ENCODE data around the gene IFIT1.

DNA sequence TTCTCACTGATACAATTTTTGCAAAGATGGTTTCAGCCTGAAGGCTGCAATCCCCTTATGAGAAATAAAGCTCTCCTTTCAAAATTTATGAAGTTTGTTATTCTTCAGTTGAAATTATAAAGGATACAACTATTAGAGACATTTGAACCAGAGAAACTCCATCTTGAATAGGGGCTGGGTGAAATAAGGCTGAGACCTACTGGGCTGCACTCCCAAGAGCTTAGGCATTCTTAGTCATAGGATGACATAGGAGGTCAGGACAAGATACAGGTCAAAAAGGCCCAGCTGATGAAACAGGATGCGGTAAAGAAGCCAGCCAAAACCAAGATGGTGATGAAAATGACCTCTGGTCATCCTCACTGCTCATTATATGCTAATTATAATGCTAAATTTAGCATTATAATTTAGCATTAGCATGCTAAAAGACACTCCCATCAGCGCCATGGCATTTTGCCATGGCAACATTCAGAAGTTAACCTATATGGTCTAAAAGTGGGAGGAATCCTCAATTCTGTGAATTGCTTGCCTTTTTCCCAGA is 37.0 kb upstream of the IFIT1 start:
- TF ChIP-seq, protein P1, sequence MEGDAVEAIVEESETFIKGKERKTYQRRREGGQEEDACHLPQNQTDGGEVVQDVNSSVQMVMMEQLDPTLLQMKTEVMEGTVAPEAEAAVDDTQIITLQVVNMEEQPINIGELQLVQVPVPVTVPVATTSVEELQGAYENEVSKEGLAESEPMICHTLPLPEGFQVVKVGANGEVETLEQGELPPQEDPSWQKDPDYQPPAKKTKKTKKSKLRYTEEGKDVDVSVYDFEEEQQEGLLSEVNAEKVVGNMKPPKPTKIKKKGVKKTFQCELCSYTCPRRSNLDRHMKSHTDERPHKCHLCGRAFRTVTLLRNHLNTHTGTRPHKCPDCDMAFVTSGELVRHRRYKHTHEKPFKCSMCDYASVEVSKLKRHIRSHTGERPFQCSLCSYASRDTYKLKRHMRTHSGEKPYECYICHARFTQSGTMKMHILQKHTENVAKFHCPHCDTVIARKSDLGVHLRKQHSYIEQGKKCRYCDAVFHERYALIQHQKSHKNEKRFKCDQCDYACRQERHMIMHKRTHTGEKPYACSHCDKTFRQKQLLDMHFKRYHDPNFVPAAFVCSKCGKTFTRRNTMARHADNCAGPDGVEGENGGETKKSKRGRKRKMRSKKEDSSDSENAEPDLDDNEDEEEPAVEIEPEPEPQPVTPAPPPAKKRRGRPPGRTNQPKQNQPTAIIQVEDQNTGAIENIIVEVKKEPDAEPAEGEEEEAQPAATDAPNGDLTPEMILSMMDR (IDR thresholded peaks at IDR 0.05), result no peak
- TF ChIP-seq POLR2A (IDR thresholded peaks at IDR 0.05), result no peak
